Measurements from ENCODE around the gene TMEM62. TPM values are rescaled to one million over a fixed set of nuclear protein-coding genes. Genes with fewer than 3 reads are reported as not detected.

The TMEM62 gene
- total RNA-seq, 2 experiments from 2014 or later = 11.3 to 12.7 TPM

DNA sequence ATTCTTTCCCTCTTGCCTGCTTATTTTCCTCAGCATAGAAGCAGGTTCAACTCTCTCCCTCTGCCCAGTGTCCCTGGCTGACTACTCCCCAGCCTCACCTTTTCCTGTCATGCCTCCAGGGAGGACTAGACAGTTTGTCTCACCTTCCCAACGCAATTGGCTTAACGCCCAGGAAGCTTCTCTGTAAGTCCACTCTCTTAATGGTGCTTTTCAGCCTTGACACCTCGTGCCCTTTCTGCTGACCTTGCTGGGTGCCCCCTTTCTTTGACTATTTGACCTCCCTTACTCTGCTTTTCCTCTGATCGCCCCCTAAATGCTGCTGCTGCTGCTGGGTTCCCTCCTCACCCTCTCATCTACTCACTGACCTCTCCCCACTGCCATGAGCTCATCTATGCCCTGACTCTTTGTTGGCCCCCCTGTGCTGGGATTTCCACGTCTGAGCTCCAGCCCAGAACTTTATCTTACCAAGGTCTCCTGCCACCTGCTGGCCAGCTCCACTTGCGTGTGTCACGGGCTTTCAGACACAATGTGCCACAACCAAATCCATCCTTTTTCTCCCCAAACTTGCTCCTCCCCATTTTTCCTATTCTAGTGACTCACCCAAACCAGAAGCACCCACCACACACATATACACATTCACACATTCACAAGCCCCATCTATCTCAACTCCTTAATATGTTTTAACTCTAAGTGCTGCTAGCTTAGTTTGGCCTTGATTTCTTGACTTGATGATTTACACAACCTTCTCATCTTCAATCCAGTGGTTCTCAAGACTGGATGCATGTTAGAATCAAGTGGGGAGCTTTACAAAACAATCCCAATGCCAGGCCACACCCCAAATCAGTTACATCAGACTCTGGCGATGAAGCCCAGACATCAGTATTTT lies 70.9 kb downstream of the TMEM62 start:
- H3K4me3 Mint-ChIP-seq = no peak overlapping the region
- peaks cover 1% of the 10 kb centered on the region for H3K27me3 Mint-ChIP-seq
- POLR2A ChIA-PET = no interaction called here
- H3K9me3 Mint-ChIP-seq = no peaks in the 10 kb centered on the region
- no peaks in the 10 kb centered on the region for H3K36me3 Mint-ChIP-seq
- no peak overlapping the region for H3K27ac Mint-ChIP-seq
- intact Hi-C loops (cut with micrococcal nuclease) = loop anchor here (2.0 kb wide), 1 partner anchor 499 kb away; no protein-coding TSS in a partner anchor
- H3K4me1 Mint-ChIP-seq (ENCODE audit: low read depth) = peaks cover 2% of the 10 kb centered on the region
- CTCF ChIA-PET = interaction anchor here (0.8 to 3.3 kb wide), 20 partner anchors 9 to 508 kb away, joined by 3 to 46 read pairs (median 5); partner anchors contain the start of gene CDAN1
- DNase-seq = peak; percentile 65

DNA sequence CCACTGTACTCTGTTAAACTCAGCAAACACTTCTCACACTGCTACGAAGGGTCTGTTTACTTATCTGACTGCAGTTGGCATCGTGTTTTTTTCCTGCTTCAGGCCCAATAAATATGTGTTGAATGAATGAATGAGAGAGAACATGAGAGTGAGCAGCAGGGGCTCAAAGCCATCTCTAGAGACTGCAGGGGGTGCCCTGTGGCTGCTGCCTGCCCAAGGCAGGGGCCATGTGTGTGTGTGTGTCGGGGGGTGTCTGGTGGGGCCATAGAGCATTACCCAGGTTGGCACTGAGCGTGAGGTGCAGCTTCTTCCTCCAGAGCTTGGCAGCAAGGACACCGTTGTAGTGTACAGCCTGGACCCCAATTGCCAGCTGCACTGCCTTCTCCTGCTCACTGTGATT lies 72.7 kb downstream of the TMEM62 start:
- Mint-ChIP-seq H3K4me3 (no peak overlapping the region), H3K9me3 (no peaks in the 10 kb centered on the region), H3K27ac (no peak overlapping the region), H3K36me3 (no peaks in the 10 kb centered on the region), H3K27me3 (peaks cover 1% of the 10 kb centered on the region), H3K4me1 (ENCODE audit: low read depth) (no peaks in the 10 kb centered on the region)
- ChIA-PET CTCF (interaction anchor here (0.8 to 3.3 kb wide), 2 partner anchors 19 to 80 kb away, joined by 3 to 14 read pairs; no protein-coding TSS in a partner anchor), POLR2A (no interaction called here)
- intact Hi-C loops (cut with micrococcal nuclease) = no loop called here
- DNase-seq = no peak

DNA sequence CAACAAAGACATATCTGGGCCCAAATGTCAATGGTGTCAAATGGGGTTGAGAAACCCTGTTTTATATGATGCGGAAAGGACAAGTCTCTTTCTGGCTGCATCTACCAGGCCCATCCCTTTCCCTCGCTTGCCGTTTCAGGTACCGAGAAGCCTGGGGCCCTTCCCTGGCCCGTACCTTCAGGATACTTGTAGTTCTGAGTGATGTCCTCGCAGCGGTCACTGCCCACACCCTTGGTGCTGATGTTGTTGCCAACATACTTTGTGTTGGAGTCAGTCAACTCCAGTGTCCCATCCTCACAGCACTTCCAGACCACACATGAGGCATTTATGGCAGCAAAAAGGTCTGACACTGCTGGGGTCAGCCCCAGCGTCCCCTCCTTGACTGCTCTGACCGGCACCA lies 73.6 kb downstream of the TMEM62 start:
- Mint-ChIP-seq H3K9me3 (no peaks in the 10 kb centered on the region), H3K27ac (no peak overlapping the region), H3K4me3 (no peak overlapping the region), H3K27me3 (peaks cover 1% of the 10 kb centered on the region), H3K4me1 (ENCODE audit: low read depth) (no peaks in the 10 kb centered on the region), H3K36me3 (no peaks in the 10 kb centered on the region)
- intact Hi-C loops (cut with micrococcal nuclease) = no loop called here
- CTCF ChIA-PET = interaction anchor here (0.8 to 1.5 kb wide), 2 partner anchors 21 to 79 kb away, joined by 3 to 6 read pairs; no protein-coding TSS in a partner anchor
- no peak for DNase-seq
- POLR2A ChIA-PET = no interaction called here

DNA sequence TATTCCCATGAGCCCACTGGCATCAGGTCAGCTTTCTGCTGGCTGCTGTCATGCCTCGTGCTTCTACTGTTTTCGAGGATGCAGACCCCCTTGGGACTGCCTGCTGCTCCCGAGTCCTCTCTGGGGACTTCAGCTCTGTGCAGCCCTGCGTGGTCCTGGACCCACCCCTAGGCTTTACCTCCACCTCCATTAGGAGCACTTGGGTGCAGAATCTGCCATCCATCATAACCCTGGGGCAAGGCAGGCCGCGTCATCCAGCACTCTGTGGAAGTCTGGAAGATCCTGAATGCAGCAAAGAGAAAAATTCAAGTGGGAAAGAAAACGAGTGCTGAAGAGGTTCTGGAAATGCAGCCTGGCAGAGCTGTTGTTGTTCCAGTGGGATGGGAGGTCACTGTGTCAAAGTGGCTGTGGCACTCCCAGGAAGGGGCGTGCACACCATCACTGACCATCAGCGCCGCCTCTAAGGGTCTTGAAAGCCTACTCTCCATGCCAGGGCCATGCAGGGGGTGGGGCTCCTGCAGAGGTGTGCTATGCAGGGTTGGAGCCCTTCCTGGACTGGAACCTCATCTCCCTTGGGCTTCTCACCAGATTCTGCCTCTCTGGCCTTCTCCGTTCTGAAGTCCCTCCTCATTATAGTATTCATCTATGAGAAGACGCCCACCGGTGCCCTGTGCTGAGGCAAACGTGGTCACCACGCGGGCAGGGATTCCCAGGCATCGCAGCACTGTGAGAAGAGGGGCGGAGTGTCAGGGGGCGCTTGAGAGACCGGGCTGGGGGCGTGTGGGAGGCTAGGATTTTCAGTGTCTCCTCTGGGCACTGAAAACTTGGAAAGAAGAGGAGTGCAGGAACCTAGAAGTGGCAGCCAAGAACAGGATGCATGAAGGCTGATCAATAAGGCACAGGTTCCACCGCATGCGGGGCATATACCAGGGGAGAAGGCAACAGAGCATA lies 74.9 kb downstream of the TMEM62 start:
- intact Hi-C loops (cut with micrococcal nuclease) = no loop called here
- Mint-ChIP-seq H3K4me1 (ENCODE audit: low read depth) (no peaks in the 10 kb centered on the region), H3K27me3 (peaks cover 1% of the 10 kb centered on the region), H3K27ac (no peak overlapping the region), H3K36me3 (no peaks in the 10 kb centered on the region), H3K9me3 (no peaks in the 10 kb centered on the region), H3K4me3 (no peak overlapping the region)
- ChIA-PET POLR2A (no interaction called here), CTCF (interaction anchor here (0.6 to 1.5 kb wide), 2 partner anchors 22 to 627 kb away, joined by 3 to 6 read pairs; no protein-coding TSS in a partner anchor)
- DNase-seq = no peak

DNA sequence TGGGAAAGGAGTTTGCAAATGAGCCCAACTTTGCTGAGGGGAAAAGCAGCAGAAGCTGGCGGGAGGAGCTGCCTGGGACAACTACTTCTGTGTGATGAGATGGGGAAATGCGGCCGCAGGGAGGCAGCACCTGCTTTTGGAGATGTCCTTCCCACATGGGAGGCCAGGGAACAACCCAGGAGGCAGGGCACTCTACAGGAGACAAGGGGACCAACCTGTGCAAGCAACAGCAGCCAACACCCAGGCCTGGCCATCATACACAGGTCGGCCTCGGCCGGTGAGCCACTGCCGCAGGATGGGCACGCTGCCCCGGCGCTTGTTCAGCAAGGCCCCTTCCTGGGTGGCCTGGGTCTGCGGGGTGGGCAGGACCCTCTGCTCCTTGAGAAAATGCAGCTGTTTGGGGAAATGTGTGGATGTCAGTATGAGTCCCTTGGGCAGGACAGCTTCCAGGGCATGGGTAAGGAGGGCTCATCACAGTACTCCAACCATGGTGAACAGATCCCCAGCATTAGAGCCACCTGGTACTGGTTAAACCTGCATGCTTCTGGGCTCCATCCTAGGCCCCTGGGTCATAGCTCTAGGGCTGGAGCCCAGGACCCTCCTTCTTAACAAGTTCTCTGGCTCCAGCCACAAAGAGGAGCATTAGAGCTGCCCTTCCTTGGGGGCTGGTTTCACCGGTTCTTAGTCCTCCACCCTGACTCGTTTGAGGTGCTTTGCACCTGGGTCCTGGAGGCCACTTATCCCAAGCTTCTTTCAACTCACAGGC lies 75.9 kb downstream of the TMEM62 start:
- Mint-ChIP-seq H3K9me3 (no peaks in the 10 kb centered on the region), H3K4me1 (ENCODE audit: low read depth) (no peaks in the 10 kb centered on the region), H3K27me3 (peaks cover 1% of the 10 kb centered on the region), H3K36me3 (no peaks in the 10 kb centered on the region), H3K4me3 (no peak overlapping the region), H3K27ac (no peak overlapping the region)
- POLR2A ChIA-PET = no interaction called here
- intact Hi-C loops (cut with micrococcal nuclease) = no loop called here
- CTCF ChIA-PET = no interaction called here
- no peak for DNase-seq

DNA sequence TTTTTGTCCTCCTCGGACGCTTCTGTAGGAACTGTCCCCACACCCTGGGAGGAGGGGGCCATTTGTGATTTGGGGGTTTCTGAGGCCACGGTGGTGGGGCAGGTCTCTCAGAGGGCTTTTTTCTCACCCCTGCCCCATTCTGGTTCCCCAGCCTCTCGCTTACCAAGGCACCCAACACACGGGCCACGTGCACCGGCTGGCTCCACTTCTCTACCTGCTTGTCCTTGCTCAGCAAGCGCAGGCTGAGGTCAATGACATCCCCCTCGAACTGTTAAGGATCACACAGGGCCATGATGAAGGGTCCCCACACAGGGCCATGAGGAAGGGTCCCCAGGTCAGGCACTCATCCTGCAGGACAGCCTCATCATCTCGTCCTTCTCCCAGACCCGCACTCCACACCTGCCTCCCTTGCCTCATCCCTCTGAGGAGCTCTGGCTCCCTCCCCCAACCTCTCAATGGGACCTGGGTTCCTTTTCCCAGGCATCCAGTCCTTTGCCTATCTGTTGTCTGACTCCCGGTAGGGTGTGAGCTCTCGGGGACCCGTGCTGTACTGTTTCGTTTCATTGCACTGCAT lies 76.9 kb downstream of the TMEM62 start:
- Mint-ChIP-seq H3K36me3 (no peaks in the 10 kb centered on the region), H3K27ac (no peak overlapping the region), H3K27me3 (peaks cover 1% of the 10 kb centered on the region), H3K4me1 (ENCODE audit: low read depth) (no peaks in the 10 kb centered on the region), H3K4me3 (no peak overlapping the region), H3K9me3 (no peaks in the 10 kb centered on the region)
- no peak for DNase-seq
- ChIA-PET POLR2A (no interaction called here), CTCF (interaction anchor here (1.6 kb wide), 1 partner anchor 15 kb away, joined by 4 read pairs; no protein-coding TSS in a partner anchor)
- intact Hi-C loops (cut with micrococcal nuclease) = no loop called here

DNA sequence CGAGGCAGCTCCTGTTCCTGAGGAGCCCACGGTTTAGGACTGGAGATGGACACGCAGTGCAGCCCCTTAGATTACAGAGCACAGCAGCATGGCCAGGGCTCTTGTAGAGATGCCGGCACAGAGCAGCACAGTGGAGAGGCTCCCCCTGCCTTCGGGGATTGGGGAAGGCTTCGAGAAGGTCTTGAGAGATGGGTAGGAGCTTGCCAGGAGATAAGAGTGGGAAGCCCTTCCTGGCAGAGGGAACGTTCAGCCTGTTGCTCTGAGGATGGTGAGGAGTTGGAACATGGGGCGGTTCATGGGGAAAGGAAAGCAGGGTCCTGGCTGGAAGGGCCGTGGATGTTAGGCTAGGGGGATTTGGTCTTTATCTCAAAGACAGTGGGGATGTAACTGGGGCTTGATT lies 77.4 kb downstream of the TMEM62 start:
- Mint-ChIP-seq H3K4me3 (no peak overlapping the region), H3K27me3 (peaks cover 1% of the 10 kb centered on the region), H3K27ac (no peak overlapping the region), H3K9me3 (no peaks in the 10 kb centered on the region), H3K4me1 (ENCODE audit: low read depth) (no peaks in the 10 kb centered on the region), H3K36me3 (no peaks in the 10 kb centered on the region)
- intact Hi-C loops (cut with micrococcal nuclease) = no loop called here
- no peak for DNase-seq
- ChIA-PET CTCF (interaction anchor here (1.6 kb wide), 1 partner anchor 15 kb away, joined by 4 read pairs; no protein-coding TSS in a partner anchor), POLR2A (no interaction called here)

DNA sequence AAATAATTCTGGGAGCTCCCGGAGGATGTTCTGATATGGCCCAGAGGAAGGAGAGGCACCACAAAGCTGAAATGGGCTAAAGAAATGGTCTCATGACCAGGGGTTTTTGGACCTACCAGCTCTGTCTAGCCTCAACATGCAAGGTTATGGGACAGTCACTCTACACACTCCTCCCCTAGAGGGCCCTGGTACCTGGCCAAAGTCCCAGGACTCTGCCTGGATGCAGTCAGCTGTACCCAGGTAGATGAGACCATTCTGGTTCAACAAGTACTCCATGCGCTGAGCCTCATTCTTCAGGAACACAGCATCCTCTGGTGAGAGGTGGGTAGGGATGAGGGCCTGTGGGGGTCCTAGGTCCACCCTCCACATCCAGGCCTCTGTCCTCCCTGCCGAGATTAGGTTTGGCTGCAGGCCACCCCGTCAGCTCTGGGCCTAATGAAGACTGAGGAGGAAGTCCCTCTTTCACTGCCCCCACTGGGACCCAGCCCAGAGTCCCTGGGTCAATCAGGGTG lies 77.9 kb downstream of the TMEM62 start:
- H3K27ac Mint-ChIP-seq = no peak overlapping the region

DNA sequence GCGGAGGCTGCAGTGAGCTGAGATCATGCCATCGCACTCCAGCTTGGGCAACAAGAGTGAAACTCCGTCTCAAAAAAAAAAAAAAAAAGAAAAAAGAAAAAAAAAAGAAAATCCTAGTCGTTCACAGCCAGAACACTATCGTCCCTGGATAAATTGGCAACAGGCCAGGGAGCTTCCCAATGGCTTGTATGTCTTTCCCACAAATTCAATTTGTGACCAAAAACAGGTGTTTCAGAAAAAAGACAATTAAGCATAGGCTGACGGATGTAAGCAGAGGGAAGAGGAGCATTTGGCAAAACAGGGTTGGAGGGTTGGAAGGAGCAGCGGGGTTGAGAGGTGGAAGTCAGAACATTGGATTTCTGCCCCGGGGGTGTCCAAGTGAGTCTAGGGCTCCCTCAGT lies 78.9 kb downstream of the TMEM62 start:
- no peaks in the 10 kb centered on the region for H3K4me1 Mint-ChIP-seq (ENCODE audit: low read depth)
- H3K27me3 Mint-ChIP-seq = peaks cover 1% of the 10 kb centered on the region
- no peak overlapping the region for H3K27ac Mint-ChIP-seq
- ChIA-PET POLR2A (no interaction called here), CTCF (interaction anchor here (1.2 to 3.6 kb wide), 3 partner anchors 8 to 73 kb away, joined by 3 to 13 read pairs (median 5); no protein-coding TSS in a partner anchor)
- intact Hi-C loops (cut with micrococcal nuclease) = no loop called here
- no peak overlapping the region for H3K4me3 Mint-ChIP-seq
- no peak for DNase-seq
- peaks cover 2% of the 10 kb centered on the region for H3K9me3 Mint-ChIP-seq
- H3K36me3 Mint-ChIP-seq = no peaks in the 10 kb centered on the region

More for the DNA sequence above, 77.9 kb downstream of the TMEM62 start:
- ChIA-PET CTCF (interaction anchor here (1.2 to 3.6 kb wide), 3 partner anchors 7 to 74 kb away, joined by 3 to 13 read pairs (median 4); no protein-coding TSS in a partner anchor), POLR2A (no interaction called here)
- H3K36me3 Mint-ChIP-seq = no peaks in the 10 kb centered on the region
- DNase-seq = no peak
- intact Hi-C loops (cut with micrococcal nuclease) = no loop called here
- H3K4me1 Mint-ChIP-seq (ENCODE audit: low read depth) = no peaks in the 10 kb centered on the region
- no peaks in the 10 kb centered on the region for H3K9me3 Mint-ChIP-seq
- no peak overlapping the region for H3K4me3 Mint-ChIP-seq
- peaks cover 1% of the 10 kb centered on the region for H3K27me3 Mint-ChIP-seq

DNA sequence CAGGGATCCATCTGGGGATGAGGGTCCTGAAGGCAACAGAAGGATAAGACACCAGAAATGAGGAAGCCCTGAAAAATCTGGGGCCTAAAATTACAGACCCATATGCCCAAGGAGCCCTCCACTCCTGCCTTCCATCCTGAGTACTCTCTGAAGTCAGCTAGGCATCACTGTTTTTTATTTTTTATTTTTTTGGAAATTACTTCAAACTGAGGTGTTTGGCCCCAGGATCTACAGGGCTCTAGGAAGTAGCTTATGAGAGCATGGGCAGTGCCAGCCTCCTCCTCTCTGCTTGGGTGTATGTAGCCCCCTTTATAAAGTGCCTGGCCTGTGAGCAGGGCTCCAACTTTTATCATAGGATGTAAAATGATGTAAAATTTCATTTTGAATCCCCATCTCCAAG lies 79.6 kb downstream of the TMEM62 start:
- intact Hi-C loops (cut with micrococcal nuclease) = no loop called here
- POLR2A ChIA-PET = no interaction called here
- peaks cover 1% of the 10 kb centered on the region for H3K27me3 Mint-ChIP-seq
- H3K4me1 Mint-ChIP-seq (ENCODE audit: low read depth) = no peaks in the 10 kb centered on the region
- no peak overlapping the region for H3K27ac Mint-ChIP-seq
- H3K9me3 Mint-ChIP-seq = peaks cover 3% of the 10 kb centered on the region
- CTCF ChIA-PET = interaction anchor here (1.7 to 3.6 kb wide), 3 partner anchors 9 to 73 kb away, joined by 5 to 13 read pairs (median 8); no protein-coding TSS in a partner anchor
- no peak for DNase-seq
- no peaks in the 10 kb centered on the region for H3K36me3 Mint-ChIP-seq
- H3K4me3 Mint-ChIP-seq = no peak overlapping the region

DNA sequence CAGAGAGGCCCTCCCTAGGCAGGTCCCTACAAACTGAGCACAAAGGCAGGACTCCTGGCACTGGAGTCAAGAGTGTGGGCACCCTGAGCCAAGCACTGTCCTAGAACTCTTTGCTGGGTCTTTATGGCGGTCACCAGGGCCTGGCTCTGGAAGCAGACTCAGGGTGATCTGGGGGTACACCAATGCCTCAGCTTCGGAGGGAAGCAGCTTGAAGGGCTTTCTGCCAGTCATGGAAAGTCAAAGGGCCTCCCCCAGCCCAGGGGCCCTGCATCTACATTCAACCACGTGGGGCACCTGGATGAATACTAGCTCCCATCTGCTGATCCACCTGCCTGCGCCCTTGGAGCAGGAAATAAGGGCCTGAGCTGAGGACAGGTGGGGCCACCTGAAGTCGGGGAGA lies 80.1 kb downstream of the TMEM62 start:
- Mint-ChIP-seq H3K27ac (no peak overlapping the region), H3K4me1 (ENCODE audit: low read depth) (no peaks in the 10 kb centered on the region), H3K36me3 (no peaks in the 10 kb centered on the region), H3K4me3 (no peak overlapping the region), H3K27me3 (no peaks in the 10 kb centered on the region), H3K9me3 (peaks cover 3% of the 10 kb centered on the region)
- ChIA-PET POLR2A (no interaction called here), CTCF (interaction anchor here (1.7 to 4.0 kb wide), 4 partner anchors 10 to 73 kb away, joined by 5 to 23 read pairs (median 10); no protein-coding TSS in a partner anchor)
- intact Hi-C loops (cut with micrococcal nuclease) = no loop called here
- DNase-seq = no peak
